Smooth muscle cell of the brain vasculature (primary cell): ENCODE measurements around the gene LDB2.

ENCODE experiments used
- DNase-seq: peaks from one replicate; pipeline ENCODE4 v3.0.0-alpha.2; 2012; ENCODE audit warnings: low read depth, low spot score

Gene LDB2

GRCh38 chr4:16884673-16885460 lies 13.6 kb downstream of the LDB2 start:
- no peak for DNase-seq

- DNase-seq = no peak
These were observed 14.6 kb downstream of the LDB2 start for GRCh38 chr4:16883806-16884205.

DNA sequence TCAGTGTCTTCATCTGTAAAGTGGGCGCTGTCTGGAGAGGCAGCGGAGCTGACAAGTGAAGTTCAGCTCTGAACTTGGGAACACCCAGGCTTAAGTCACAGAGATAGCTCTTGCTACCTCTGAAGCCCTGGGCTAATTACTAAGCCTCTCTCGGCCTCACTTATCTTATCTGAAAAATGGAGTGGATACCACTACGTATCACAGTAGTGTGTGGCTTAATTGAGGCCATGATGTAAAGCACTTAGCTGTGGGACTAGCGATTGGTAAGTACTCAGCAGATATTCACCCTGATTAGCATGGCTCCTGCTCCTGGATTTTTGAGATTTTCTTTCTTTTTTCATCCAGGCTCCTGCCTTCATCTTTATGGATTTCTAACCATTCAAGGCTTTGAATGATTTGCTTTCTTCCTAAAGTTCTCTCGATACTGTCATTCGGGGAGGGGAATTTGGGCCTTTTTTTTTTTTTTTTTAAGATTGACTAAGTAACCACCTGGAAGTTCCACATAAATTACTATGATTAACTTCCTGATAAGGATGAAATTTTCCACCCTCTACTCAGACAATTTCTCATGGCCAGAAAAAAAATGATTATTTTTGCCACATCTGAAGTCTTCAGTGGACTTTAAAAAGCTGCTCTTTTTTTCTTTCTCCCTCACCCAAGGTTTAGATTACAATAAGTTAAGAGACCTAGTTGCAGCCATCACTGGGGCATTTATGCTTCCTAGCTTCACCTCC lies 17.1 kb downstream of the LDB2 start:
- no peak for DNase-seq

GRCh38 chr4:16875487-16875886 lies 23.0 kb downstream of the LDB2 start:
- DNase-seq = no peak

DNA sequence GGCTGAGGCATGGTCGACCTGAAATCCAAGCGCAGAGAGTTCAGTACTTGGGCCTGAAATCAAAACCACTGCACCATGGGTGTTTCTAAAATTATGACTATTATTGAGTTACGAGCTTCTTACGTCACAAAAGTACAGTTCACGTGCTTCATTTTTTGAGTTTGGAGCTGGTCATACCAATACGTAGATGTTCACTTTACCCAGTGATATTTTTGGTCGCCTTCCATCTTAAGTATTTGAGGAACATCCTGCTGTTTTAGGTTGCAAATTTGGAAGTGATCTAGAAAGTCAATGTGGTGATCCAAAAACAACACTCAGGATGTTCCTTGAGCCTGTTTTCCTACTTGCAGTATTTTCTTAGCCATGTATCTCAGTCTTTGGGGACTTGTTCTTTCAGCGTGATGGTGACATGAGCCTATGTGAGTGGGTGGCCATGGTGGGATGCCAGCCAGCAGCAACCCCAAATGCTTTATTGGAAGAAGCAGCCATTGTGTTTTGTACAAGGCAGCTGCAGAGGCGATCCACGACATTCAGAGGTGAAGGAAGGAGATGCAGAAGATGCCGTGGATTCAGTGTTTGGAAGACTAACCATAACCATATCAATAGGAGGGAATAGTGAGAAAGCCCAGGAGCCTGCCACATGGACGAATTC lies 28.7 kb downstream of the LDB2 start:
- no peak for DNase-seq

- DNase-seq = no peak
These were observed 29.8 kb downstream of the LDB2 start for GRCh38 chr4:16868674-16869073.

- no peak for DNase-seq
These were observed 30.6 kb downstream of the LDB2 start for GRCh38 chr4:16867827-16868226.

- no peak for DNase-seq
These were observed 31.5 kb downstream of the LDB2 start for GRCh38 chr4:16866974-16867373.

DNA sequence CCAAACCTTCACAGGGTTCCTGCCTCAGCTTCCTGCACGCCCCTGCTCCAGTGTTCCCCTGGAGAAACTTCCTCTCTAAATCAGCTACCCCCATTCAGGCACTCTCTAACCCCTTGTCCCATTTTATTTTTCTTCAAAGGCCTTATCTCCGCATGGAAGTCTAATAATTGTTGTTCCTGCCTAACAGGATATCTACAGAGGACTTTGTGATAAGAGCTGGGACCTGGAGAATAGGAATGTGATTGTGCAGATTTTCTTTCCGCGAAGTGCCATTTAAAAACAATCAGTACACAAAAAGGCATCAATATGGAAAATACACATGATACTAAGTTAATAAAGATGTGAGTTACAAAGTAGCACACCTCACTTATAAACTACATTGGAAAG lies 32.6 kb downstream of the LDB2 start:
- DNase-seq = no peak

DNA sequence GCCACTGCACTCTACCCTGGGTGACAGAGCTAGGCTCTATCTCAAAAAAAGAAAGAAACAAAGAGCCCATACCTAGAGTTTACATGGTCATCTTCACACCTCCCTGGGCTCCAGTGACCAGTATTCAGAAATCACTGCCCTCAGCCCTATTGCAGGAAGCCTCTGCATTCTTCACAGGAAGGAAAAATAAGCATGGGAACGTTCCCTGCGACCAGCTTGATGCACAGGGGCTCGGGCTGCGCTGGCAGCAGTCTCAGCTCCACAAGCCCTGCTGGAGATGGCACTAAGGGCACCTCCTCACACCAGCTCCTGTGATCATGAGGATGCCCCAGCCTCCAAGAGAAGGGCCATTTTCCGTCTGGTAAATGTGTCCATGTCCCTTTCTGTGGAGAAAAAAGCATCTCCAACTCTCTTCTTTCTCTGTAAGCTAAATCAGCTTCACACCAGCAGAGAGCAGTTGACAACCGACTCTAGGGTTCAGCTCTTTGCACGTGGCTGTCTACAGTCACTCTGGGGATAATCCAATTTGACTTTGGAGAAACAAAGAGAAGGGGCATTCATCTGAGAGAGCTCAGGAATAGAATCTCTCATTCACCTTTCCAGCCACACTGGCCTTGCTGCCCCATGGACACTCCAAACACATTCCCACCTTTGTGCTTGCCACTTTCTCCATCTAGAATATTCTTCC lies 33.1 kb downstream of the LDB2 start:
- no peak for DNase-seq

DNA sequence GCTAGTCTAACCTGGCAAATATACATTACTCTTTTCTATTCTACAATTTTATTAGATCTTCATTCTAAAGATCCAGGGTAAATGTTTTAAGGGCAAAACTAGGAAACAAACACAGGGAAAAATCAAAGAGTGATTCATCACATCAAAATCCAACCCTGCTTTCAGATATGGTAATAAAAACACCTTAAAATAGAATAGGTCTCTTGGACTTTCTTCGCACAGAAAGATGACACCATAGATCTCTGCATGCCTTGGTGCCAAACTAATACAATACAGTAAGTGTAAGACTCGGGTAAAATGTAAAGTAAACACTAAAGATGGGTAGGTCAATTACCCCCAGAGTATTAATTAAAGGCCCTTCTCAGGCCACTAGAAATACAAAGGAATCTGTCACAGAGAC lies 34.2 kb downstream of the LDB2 start:
- no peak for DNase-seq

GRCh38 chr4:16862697-16863096 lies 35.7 kb downstream of the LDB2 start:
- DNase-seq = no peak

- no peak for DNase-seq
These were observed 37.9 kb downstream of the LDB2 start for GRCh38 chr4:16860516-16860915.

GRCh38 chr4:16859031-16859430 lies 39.4 kb downstream of the LDB2 start:
- no peak for DNase-seq

DNA sequence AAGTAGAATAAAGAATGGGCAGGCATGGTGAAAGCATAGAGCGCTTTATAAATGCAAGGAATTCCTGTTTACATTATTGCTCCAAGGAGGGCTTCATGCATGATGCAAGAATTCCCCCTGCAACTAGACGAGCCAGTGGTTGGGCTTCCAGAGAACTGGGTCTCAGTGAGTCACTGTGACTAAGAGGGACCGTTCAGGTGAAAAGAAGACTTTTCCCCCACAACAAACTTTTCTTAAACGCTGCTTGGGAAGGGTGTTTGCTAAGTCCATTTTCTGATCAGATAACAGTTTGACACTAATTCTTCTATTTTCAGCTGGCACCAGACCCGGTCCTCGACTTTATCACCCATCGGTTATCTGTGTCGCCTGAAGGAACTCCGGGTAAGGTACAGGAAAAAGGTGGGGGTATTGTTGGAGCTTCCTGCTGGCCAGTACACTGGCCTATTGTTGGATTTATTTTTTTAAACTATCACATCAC lies 40.1 kb downstream of the LDB2 start:
- no peak for DNase-seq

GRCh38 chr4:16857425-16857824 lies 41.0 kb downstream of the LDB2 start:
- no peak for DNase-seq

DNA sequence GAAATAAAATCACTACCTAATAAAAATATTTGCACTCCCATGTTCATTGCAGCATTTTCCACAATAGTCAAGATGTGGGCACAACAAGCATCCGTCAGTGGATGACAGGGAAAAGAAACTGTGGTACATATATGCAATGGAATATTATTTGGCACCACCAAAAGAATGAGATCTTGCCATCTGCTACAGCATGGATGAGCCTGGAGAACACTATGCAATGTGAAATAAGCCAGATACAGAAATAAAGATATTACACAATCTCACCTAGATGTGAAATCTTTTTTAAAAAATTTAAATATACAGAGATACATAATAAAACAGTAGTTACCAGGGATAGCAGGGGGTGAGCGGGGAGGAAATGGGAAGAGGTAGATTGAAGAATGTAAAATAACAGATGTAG lies 44.8 kb downstream of the LDB2 start:
- DNase-seq = no peak

DNA sequence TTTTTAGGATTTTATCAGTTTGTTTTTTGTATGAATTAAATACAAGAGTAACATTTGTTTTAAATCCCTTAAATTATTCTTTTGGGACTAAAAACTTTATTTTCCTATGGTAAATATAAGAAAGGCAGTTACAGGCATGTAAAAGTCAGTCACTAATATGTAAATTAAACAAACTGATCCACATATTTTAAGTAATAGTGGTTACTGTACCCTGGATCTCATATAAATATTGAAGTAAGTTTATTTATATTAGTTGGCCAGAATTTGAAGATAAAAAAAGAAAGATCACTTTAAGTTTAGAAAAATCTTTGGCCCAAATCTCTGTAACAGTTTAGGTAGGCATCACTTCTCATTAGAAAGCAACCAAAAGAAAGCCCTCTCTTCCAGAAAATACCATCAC lies 45.8 kb downstream of the LDB2 start:
- DNase-seq = no peak

- DNase-seq = no peak
These were observed 46.2 kb downstream of the LDB2 start for GRCh38 chr4:16852228-16852627.

DNA sequence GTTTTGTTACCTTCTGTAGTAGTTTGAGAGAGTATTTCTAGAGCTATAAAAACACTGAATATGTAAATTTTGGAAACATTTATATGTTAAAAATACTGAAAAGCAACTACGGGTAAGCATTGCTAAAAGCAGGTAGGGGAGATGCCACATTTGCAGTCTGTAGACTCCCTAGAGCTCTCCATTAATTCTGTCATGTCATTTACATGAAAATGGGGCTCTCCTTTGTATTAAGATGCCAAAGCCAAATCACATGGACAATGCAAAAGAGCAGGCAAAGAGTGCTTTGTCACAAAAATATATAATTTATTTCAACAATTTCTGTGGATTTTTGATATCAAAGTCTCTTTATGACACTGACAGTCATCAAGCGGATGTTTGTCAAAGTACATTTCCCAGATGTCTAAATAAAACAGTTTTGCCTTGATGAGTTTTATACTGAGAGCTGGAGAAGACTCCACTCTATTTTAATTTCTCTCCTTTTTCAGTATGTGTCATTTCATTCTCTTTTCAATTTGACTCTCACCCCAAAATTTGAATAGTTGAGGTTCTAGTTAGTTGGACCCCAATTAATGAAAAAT lies 51.8 kb downstream of the LDB2 start:
- no peak for DNase-seq

DNA sequence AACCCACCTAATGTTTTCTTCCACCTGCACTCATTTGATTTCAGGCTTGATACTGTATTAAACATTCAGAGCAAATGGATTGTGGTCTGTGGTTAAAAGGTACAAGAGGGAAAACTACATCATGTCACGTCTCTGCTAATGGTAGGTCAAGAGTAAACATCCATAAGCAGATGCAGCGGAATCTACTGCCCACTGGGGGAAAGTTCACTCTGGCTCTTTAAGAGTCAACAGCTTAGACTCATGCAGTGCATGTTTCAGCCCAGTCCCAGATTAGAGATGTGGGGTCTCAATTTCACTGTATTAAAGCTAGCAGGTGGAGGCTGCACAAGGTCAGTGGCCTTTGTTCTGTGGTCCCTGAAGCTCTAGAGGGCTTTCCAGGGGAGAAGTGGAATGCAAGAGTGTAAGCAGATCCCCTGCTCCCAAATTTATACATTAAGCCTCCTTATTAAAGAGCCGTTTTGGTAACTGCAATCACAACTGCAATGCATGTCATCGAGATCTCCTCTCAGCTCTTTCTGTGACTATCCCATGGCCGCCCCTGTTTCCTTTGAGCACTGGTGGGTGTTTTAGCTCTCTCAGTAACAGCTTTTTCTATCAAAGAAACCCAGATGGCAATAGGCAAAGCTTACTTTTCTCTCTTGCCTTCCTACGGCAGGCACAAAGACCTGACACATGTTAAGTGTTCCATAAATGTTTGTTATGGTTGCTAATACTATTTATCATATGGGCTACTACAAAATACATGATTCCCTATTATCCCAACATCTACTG lies 53.4 kb downstream of the LDB2 start:
- DNase-seq = no peak
